HEK293 (cell line): ENCODE results near the gene CHD8.

Experiments
- CTCF ChIA-PET: fragments of 350-600 bp; formaldehyde crosslinking; extraction: SDS; loops from one replicate; lab custom pipeline; 2021; ENCODE audit warnings: antibody characterized with exemption; lab: Yijun Ruan, JAX
- POLR2A ChIA-PET: fragments of 300-600 bp; formaldehyde crosslinking; extraction: SDS; loops from one replicate; lab custom pipeline; 2020; ENCODE audit warnings: antibody characterized with exemption, inconsistent platforms; lab: Yijun Ruan, JAX
- H3K27ac ChIP-seq: fragments of 200-500 bp; sonication (Bioruptor generic); 2 replicates; pipeline ENCODE4 v1.5.1; 2014; ENCODE audit warnings: low read depth, low read length, control low read depth, inconsistent platforms; ENCODE audit errors: extremely low read depth
- H3K36me3 ChIP-seq, 2 experiments: fragments of 200-500 bp in 1 of 2; sonication (Bioruptor generic) in 1 of 2; 1 replicate in 1 of 2; 2 replicates in 1 of 2; pipeline ENCODE4 v1.5.1; 2014 to 2017; ENCODE audit warnings: inconsistent platforms in 2 of 2, low read length in 2 of 2; ENCODE audit not compliant: control insufficient read depth in 2 of 2, insufficient read depth in 1 of 2
- H3K4me1 ChIP-seq: fragments of 200-500 bp; sonication (Bioruptor generic); 2 replicates; pipeline ENCODE4 v1.5.1; 2014; ENCODE audit warnings: mild to moderate bottlenecking, low read length, inconsistent platforms; ENCODE audit not compliant: control insufficient read depth, insufficient read depth
- H3K4me3 ChIP-seq: 2 replicates; pipeline ENCODE4 v1.5.1; 2011; ENCODE audit warnings: low read depth, mild to moderate bottlenecking, control low read depth, low read length, moderate library complexity
- H3K9me3 ChIP-seq: fragments of 200-500 bp; sonication (Bioruptor generic); 2 replicates; pipeline ENCODE4 v1.5.1; 2014; ENCODE audit warnings: low read depth, low read length, inconsistent platforms; ENCODE audit not compliant: control insufficient read depth, insufficient read depth
- AEBP2 ChIP-seq: fragments of 450-650 bp; formaldehyde crosslinking; IDR thresholded peaks from 2 replicates; pipeline ENCODE4 v1.5.1; 2016; ENCODE audit warnings: missing biosample characterization, missing genetic modification characterization, borderline replicate concordance
- CTCF ChIP-seq: fragments of 450-650 bp; formaldehyde crosslinking; IDR thresholded peaks from 2 replicates; pipeline ENCODE4 v1.5.1; 2016; ENCODE audit warnings: missing biosample characterization, missing genetic modification characterization
- GLIS1 ChIP-seq: fragments of 450-650 bp; formaldehyde crosslinking; IDR thresholded peaks from 2 replicates; pipeline ENCODE4 v1.5.1; 2016; ENCODE audit warnings: missing biosample characterization, missing genetic modification characterization
- HIC1 ChIP-seq: fragments of 450-650 bp; formaldehyde crosslinking; IDR thresholded peaks from 2 replicates; pipeline ENCODE4 v1.5.1; 2016; ENCODE audit warnings: missing biosample characterization, missing genetic modification characterization
- HOXA7 ChIP-seq: sonication (generic); formaldehyde crosslinking; IDR thresholded peaks from 2 replicates; pipeline ENCODE4 v1.8.1; 2022; ENCODE audit warnings: missing genetic modification reagents, borderline replicate concordance
- PRDM1 ChIP-seq: fragments of 450-650 bp; formaldehyde crosslinking; IDR thresholded peaks from 2 replicates; pipeline ENCODE4; 2016; ENCODE audit warnings: missing biosample characterization, missing genetic modification characterization
- PRDM4 ChIP-seq: fragments of 450-650 bp; formaldehyde crosslinking; IDR thresholded peaks from 2 replicates; pipeline ENCODE4 v1.5.1; 2017; ENCODE audit warnings: missing biosample characterization, missing genetic modification characterization
- SCRT1 ChIP-seq: fragments of 450-650 bp; formaldehyde crosslinking; IDR thresholded peaks from 2 replicates; pipeline ENCODE4 v1.5.1; 2016; ENCODE audit warnings: missing biosample characterization, missing genetic modification characterization, borderline replicate concordance
- ZIC2 ChIP-seq: fragments of 450-650 bp; formaldehyde crosslinking; IDR thresholded peaks from 2 replicates; pipeline ENCODE4 v1.5.1; 2016; ENCODE audit warnings: missing biosample characterization, missing genetic modification characterization
- ZNF221 ChIP-seq: fragments of 450-650 bp; formaldehyde crosslinking; IDR thresholded peaks from 2 replicates; pipeline ENCODE4 v1.5.1; 2017; ENCODE audit warnings: missing biosample characterization, missing genetic modification characterization, borderline replicate concordance
- ZNF311 ChIP-seq: fragments of 450-650 bp; formaldehyde crosslinking; IDR thresholded peaks from 2 replicates; pipeline ENCODE4 v1.5.1; 2017; ENCODE audit warnings: missing biosample characterization, missing genetic modification characterization, borderline replicate concordance
- ZNF362 ChIP-seq: fragments of 450-650 bp; formaldehyde crosslinking; IDR thresholded peaks from 2 replicates; pipeline ENCODE4 v1.5.1; 2016; ENCODE audit warnings: missing biosample characterization, missing genetic modification characterization
- ZNF433 ChIP-seq: fragments of 450-650 bp; formaldehyde crosslinking; IDR thresholded peaks from 2 replicates; pipeline ENCODE4 v1.5.1; 2016; ENCODE audit warnings: missing biosample characterization, missing genetic modification characterization, low read depth
- ZNF585B ChIP-seq: fragments of 450-650 bp; formaldehyde crosslinking; IDR thresholded peaks from 2 replicates; pipeline ENCODE4 v1.5.1; 2016; ENCODE audit warnings: missing biosample characterization, missing genetic modification characterization
- ZNF692 ChIP-seq: fragments of 450-650 bp; formaldehyde crosslinking; IDR thresholded peaks from 2 replicates; pipeline ENCODE4 v1.5.1; 2016; ENCODE audit warnings: missing biosample characterization, missing genetic modification characterization
- ZNF76 ChIP-seq: fragments of 450-650 bp; formaldehyde crosslinking; IDR thresholded peaks from 2 replicates; pipeline ENCODE4; 2016; ENCODE audit warnings: low read depth, missing biosample characterization, missing genetic modification characterization, borderline replicate concordance
- ZSCAN23 ChIP-seq: fragments of 450-650 bp; formaldehyde crosslinking; IDR thresholded peaks from 2 replicates; pipeline ENCODE4 v1.5.1; 2016; ENCODE audit warnings: missing biosample characterization, missing genetic modification characterization
- ZSCAN5A ChIP-seq: fragments of 450-650 bp; formaldehyde crosslinking; IDR thresholded peaks from 2 replicates; pipeline ENCODE4 v1.5.1; 2016; ENCODE audit warnings: missing biosample characterization, missing genetic modification characterization
- ZXDB ChIP-seq: fragments of 450-650 bp; formaldehyde crosslinking; IDR thresholded peaks from 2 replicates; pipeline ENCODE4 v1.5.1; 2016; ENCODE audit warnings: missing biosample characterization, missing genetic modification characterization

The CHD8 gene

GRCh38 chr14:21494902-21495762 is 39.2 kb upstream of the CHD8 start (continued):
- TF ChIP-seq ZNF311 (tag by site-specific recombination) (no peak), HIC1 (tag by site-specific recombination) (no peak), HOXA7 (CRISPR knock-in tag) (no peak), ZNF76 (tag by site-specific recombination) (no peak), SCRT1 (tag by site-specific recombination) (peak; percentile 56; the same call in 1 of the 2 replicates), ZNF692 (tag by site-specific recombination) (no peak), AEBP2 (tag by site-specific recombination) (no peak), ZNF362 (tag by site-specific recombination) (0 out of 2 replicates have a peak, but pooled peaks have one; percentile 6), ZSCAN5A (tag by site-specific recombination) (no peak), PRDM4 (no peak), ZNF221 (tag by site-specific recombination) (no peak)

- H3K4me1 ChIP-seq, result no peaks in the 10 kb centered on the region
- H3K4me3 ChIP-seq, result no peak overlapping the region
- POLR2A ChIA-PET, result no interaction called here
- CTCF ChIA-PET, result interaction anchor here (1.5 to 2.3 kb wide), 2 partner anchors 10 to 12 kb away, joined by 3 to 15 read pairs; no protein-coding TSS in a partner anchor
- H3K36me3 ChIP-seq, result peaks cover 39 to 54% of the 10 kb centered on the region in 2 experiments
- no peaks in the 10 kb centered on the region for H3K9me3 ChIP-seq
- no peak overlapping the region for H3K27ac ChIP-seq
- no peak for TF ChIP-seq ZNF433 (tag by site-specific recombination)
- TF ChIP-seq ZNF585B (tag by site-specific recombination), result no peak
- TF ChIP-seq ZSCAN23 (tag by site-specific recombination), result no peak
- no peak for TF ChIP-seq HOXA7 (CRISPR knock-in tag)
- TF ChIP-seq CTCF (tag by site-specific recombination), result no peak
- TF ChIP-seq GLIS1 (tag by site-specific recombination), result no peak
- no peak for TF ChIP-seq PRDM1 (tag by site-specific recombination)
- TF ChIP-seq ZXDB, result no peak
- no peak for TF ChIP-seq ZIC2 (tag by site-specific recombination)
Measured at GRCh38 chr14:21486640-21487087, 30.7 kb upstream of the CHD8 start.
